CMK (cell line): ENCODE measurements around the gene SEMA6B.

Experiments used
- DNase-seq: peaks from one replicate; pipeline ENCODE4 v3.0.0-alpha.2; 2010; ENCODE audit warnings: low read depth

The SEMA6B gene

GRCh38 chr19:4588291-4588761, 28.8 kb upstream of the SEMA6B start:
- DNase-seq, result no peak

- DNase-seq, result no peak
Observed at GRCh38 chr19:4587527-4587926, 28.0 kb upstream of the SEMA6B start.

GRCh38 chr19:4586691-4587090, 27.2 kb upstream of the SEMA6B start:
- no peak for DNase-seq

- DNase-seq, result no peak
Observed at GRCh38 chr19:4586245-4586644, 26.8 kb upstream of the SEMA6B start.

GRCh38 chr19:4585556-4585955, 26.1 kb upstream of the SEMA6B start:
- DNase-seq, result no peak

GRCh38 chr19:4584670-4585460, 25.4 kb upstream of the SEMA6B start:
- DNase-seq, result no peak

- no peak for DNase-seq
Observed at GRCh38 chr19:4583961-4584669, 24.6 kb upstream of the SEMA6B start.

- no peak for DNase-seq
Observed at GRCh38 chr19:4582980-4583842, 23.7 kb upstream of the SEMA6B start.

- DNase-seq, result no peak
Observed at GRCh38 chr19:4581666-4582553, 22.4 kb upstream of the SEMA6B start.

- no peak for DNase-seq
Observed at GRCh38 chr19:4580961-4581665, 21.6 kb upstream of the SEMA6B start.

GRCh38 chr19:4580021-4580901, 20.8 kb upstream of the SEMA6B start:
- no peak for DNase-seq

GRCh38 chr19:4579389-4579788, 19.9 kb upstream of the SEMA6B start:
- no peak for DNase-seq

- DNase-seq, result no peak
Observed at GRCh38 chr19:4578552-4579248, 19.2 kb upstream of the SEMA6B start.

GRCh38 chr19:4577020-4577782, 17.7 kb upstream of the SEMA6B start:
- DNase-seq, result no peak

GRCh38 chr19:4576016-4576933, 16.8 kb upstream of the SEMA6B start:
- no peak for DNase-seq

- no peak for DNase-seq
Observed at GRCh38 chr19:4575267-4576015, 16.0 kb upstream of the SEMA6B start.

- no peak for DNase-seq
Observed at GRCh38 chr19:4573682-4574081, 14.2 kb upstream of the SEMA6B start.
